Ecto neural progenitor cell (in vitro differentiated cells): ENCODE data around the gene RALGAPB.

Experiments used
- DNase-seq: peaks from one replicate; pipeline ENCODE4 v3.0.0-alpha.2; 2018; ENCODE audit warnings: low spot score

Gene RALGAPB

GRCh38 chr20:38612751-38613515 is 140.3 kb downstream of the RALGAPB start:
- DNase-seq, result no peak

GRCh38 chr20:38615283-38615682 is 142.6 kb downstream of the RALGAPB start:
- DNase-seq, result no peak

- DNase-seq, result no peak
Observed at GRCh38 chr20:38616457-38616856, 143.8 kb downstream of the RALGAPB start.

GRCh38 chr20:38617011-38617829 is 144.6 kb downstream of the RALGAPB start:
- DNase-seq, result no peak

- no peak for DNase-seq
Observed at GRCh38 chr20:38617830-38618196, 145.2 kb downstream of the RALGAPB start.

GRCh38 chr20:38620441-38620840 is 147.8 kb downstream of the RALGAPB start:
- DNase-seq, result no peak

- no peak for DNase-seq
Observed at GRCh38 chr20:38623061-38623460, 150.4 kb downstream of the RALGAPB start.

GRCh38 chr20:38624084-38624483 is 151.4 kb downstream of the RALGAPB start:
- DNase-seq, result no peak

- no peak for DNase-seq
Observed at GRCh38 chr20:38625896-38626295, 153.3 kb downstream of the RALGAPB start.

GRCh38 chr20:38626921-38627659 is 154.4 kb downstream of the RALGAPB start:
- no peak for DNase-seq
